H9 (cell line): Measurements from ENCODE around the gene DLG2. TPM values are rescaled to one million over a fixed set of nuclear protein-coding genes. Genes with fewer than 3 reads are reported as not detected.

Experiments
- DNase-seq: peaks from one replicate; pipeline ENCODE4 v3.0.0-alpha.2; 2017
- H2AFZ ChIP-seq: one replicate; pipeline ENCODE4 v1.6.1; 2013; ENCODE audit warnings: mild to moderate bottlenecking, low read length, control low read depth, moderate library complexity
- H2AK5ac ChIP-seq: 2 replicates; pipeline ENCODE4 v1.6.1; 2013; ENCODE audit warnings: low read length, control low read depth, mixed read lengths; ENCODE audit not compliant: insufficient read length
- H2BK120ac ChIP-seq: one replicate; pipeline ENCODE4 v1.6.1; 2013; ENCODE audit warnings: low read depth, mild to moderate bottlenecking, low read length, control low read depth, inconsistent platforms; ENCODE audit not compliant: poor library complexity, severe bottlenecking
- H2BK12ac ChIP-seq: 2 replicates; pipeline ENCODE4 v1.6.1; 2013; ENCODE audit warnings: low read length, control low read depth, mixed read lengths, low read depth; ENCODE audit not compliant: insufficient read length
- H2BK15ac ChIP-seq: 2 replicates; pipeline ENCODE4 v1.6.1; 2013; ENCODE audit warnings: low read depth, low read length, control low read depth
- H2BK20ac ChIP-seq: one replicate; pipeline ENCODE4 v1.6.1; 2013; ENCODE audit warnings: low read depth, mild to moderate bottlenecking, low read length, control low read depth, inconsistent platforms; ENCODE audit not compliant: poor library complexity, severe bottlenecking
- H2BK5ac ChIP-seq: 2 replicates; pipeline ENCODE4 v1.6.1; 2013; ENCODE audit warnings: low read length, control low read depth, mixed read lengths; ENCODE audit not compliant: insufficient read length
- H3K14ac ChIP-seq: 2 replicates; pipeline ENCODE4 v1.6.1; 2013; ENCODE audit warnings: low read length, control low read depth; ENCODE audit not compliant: insufficient read depth
- H3K18ac ChIP-seq: 2 replicates; pipeline ENCODE4 v1.6.1; 2013; ENCODE audit warnings: low read depth, mild to moderate bottlenecking, mixed read lengths, low read length, control low read depth; ENCODE audit not compliant: insufficient read length
- H3K23ac ChIP-seq: 2 replicates; pipeline ENCODE4 v1.6.1; 2013; ENCODE audit warnings: low read length, control low read depth, mixed read lengths, low read depth; ENCODE audit not compliant: insufficient read length
- H3K23me2 ChIP-seq: 2 replicates; pipeline ENCODE4 v1.6.1; 2013; ENCODE audit warnings: low read depth, mild to moderate bottlenecking, mixed read lengths, low read length, control low read depth; ENCODE audit not compliant: insufficient read length, poor library complexity, severe bottlenecking
- H3K27ac ChIP-seq: 2 replicates; pipeline ENCODE4 v1.5.1; 2013; ENCODE audit warnings: low read length, control low read depth, mixed read lengths, low read depth; ENCODE audit not compliant: insufficient read length
- H3K27me3 ChIP-seq: 2 replicates; pipeline ENCODE4 v1.6.1; 2013; ENCODE audit warnings: low read length, control low read depth, inconsistent platforms; ENCODE audit not compliant: insufficient read depth
- H3K4ac ChIP-seq: 2 replicates; pipeline ENCODE4 v1.6.1; 2013; ENCODE audit warnings: low read depth, mild to moderate bottlenecking, control low read depth, inconsistent platforms, low read length, moderate library complexity
- H3K4me1 ChIP-seq: 2 replicates; pipeline ENCODE4 v1.6.1; 2013; ENCODE audit warnings: low read length, control low read depth, inconsistent platforms; ENCODE audit not compliant: insufficient read depth
- H3K4me2 ChIP-seq: 2 replicates; pipeline ENCODE4 v1.6.1; 2013; ENCODE audit warnings: low read length, control low read depth, mixed read lengths; ENCODE audit not compliant: insufficient read length, insufficient read depth
- H3K56ac ChIP-seq: 2 replicates; pipeline ENCODE4 v1.6.1; 2013; ENCODE audit warnings: low read depth, mild to moderate bottlenecking, mixed read lengths, low read length, control low read depth; ENCODE audit not compliant: insufficient read length
- H3K79me1 ChIP-seq: 2 replicates; pipeline ENCODE4 v1.6.1; 2013; ENCODE audit warnings: low read depth, mild to moderate bottlenecking, moderate library complexity, low read length, control low read depth, inconsistent platforms; ENCODE audit not compliant: insufficient read depth, poor library complexity, severe bottlenecking
- H3K79me2 ChIP-seq: 2 replicates; pipeline ENCODE4 v1.6.1; 2013; ENCODE audit warnings: low read length, control low read depth, inconsistent platforms; ENCODE audit not compliant: insufficient read depth
- H3K9ac ChIP-seq: 2 replicates; pipeline ENCODE4 v1.6.1; 2013; ENCODE audit warnings: low read length, control low read depth, mixed read lengths; ENCODE audit not compliant: insufficient read length; ENCODE audit errors: extremely low read depth
- H3K9me3 ChIP-seq: one replicate; pipeline ENCODE4 v1.6.1; 2013; ENCODE audit warnings: low read depth, low read length, inconsistent platforms; ENCODE audit not compliant: control insufficient read depth
- H3T11ph ChIP-seq: one replicate; pipeline ENCODE4 v1.6.1; 2013; ENCODE audit warnings: mild to moderate bottlenecking, low read length, control low read depth, inconsistent platforms
- H4K20me1 ChIP-seq: one replicate; pipeline ENCODE4 v1.6.1; 2013; ENCODE audit not compliant: control insufficient read depth, insufficient read length, insufficient read depth
- H4K5ac ChIP-seq: 2 replicates; pipeline ENCODE4 v1.6.1; 2013; ENCODE audit warnings: low read depth, mild to moderate bottlenecking, mixed read lengths, low read length, control low read depth; ENCODE audit not compliant: insufficient read length
- H4K8ac ChIP-seq: replicated peaks from 2 replicates; pipeline ENCODE4 v1.6.1; 2013; ENCODE audit warnings: low read length, control low read depth, mixed read lengths, low read depth; ENCODE audit not compliant: insufficient read length
- H4K91ac ChIP-seq: 2 replicates; pipeline ENCODE4 v1.6.1; 2013; ENCODE audit warnings: low read depth, mild to moderate bottlenecking, moderate library complexity, mixed read lengths, low read length, control low read depth; ENCODE audit not compliant: insufficient read length
- H3K27ac Mint-ChIP-seq, 3 experiments: 2 replicates in 2 of 3; 3 replicates in 1 of 3; pipeline ENCODE4 v1.8.0; 2020 to 2021; ENCODE audit warnings: mixed read lengths in 3 of 3, mild to moderate bottlenecking in 1 of 3, moderate library complexity in 1 of 3
- H3K27me3 Mint-ChIP-seq: 2 replicates; pipeline ENCODE4 v1.8.0; 2021; ENCODE audit warnings: low read depth, mild to moderate bottlenecking, moderate library complexity, mixed read lengths
- H3K36me3 Mint-ChIP-seq, 3 experiments: 2 replicates in 2 of 3; 3 replicates in 1 of 3; pipeline ENCODE4 v1.8.0; 2020 to 2021; ENCODE audit warnings: low read depth in 3 of 3, mixed read lengths in 3 of 3; ENCODE audit not compliant: insufficient read depth in 1 of 3
- H3K4me1 Mint-ChIP-seq, 2 experiments: 2 replicates each; pipeline ENCODE4 v1.8.0; 2020; ENCODE audit warnings: mixed read lengths in 2 of 2
- H3K4me3 Mint-ChIP-seq, 2 experiments: 2 replicates in 1 of 2; 3 replicates in 1 of 2; pipeline ENCODE4 v1.8.0; 2020 to 2021; ENCODE audit warnings: mild to moderate bottlenecking in 2 of 2, mixed read lengths in 2 of 2, moderate library complexity in 1 of 2
- H3K9me3 Mint-ChIP-seq, 2 experiments: 2 replicates in 1 of 2; 3 replicates in 1 of 2; pipeline ENCODE4 v1.8.0; 2020; ENCODE audit warnings: mild to moderate bottlenecking in 2 of 2, mixed read lengths in 2 of 2, moderate library complexity in 1 of 2
- CTCF ChIP-seq: fragments of 200-600 bp; sonication (generic); conservative IDR thresholded peaks from 3 replicates; pipeline ENCODE4 v1.8.0; 2021; ENCODE audit warnings: antibody characterized with exemption, mild to moderate bottlenecking
- WGBS: extraction: QIAGEN DNeasy Blood & Tissue Kit; methylation state at CpG from one replicate; pipeline ENCODE4 v1.1.7; 2013; ENCODE audit warnings: missing lambda C conversion rate, low lambda C conversion rate, mixed read lengths; ENCODE audit not compliant: insufficient read length; ENCODE audit errors: extremely low coverage; 5-methylcytosine and 5-hydroxymethylcytosine counted together
- total RNA-seq: library from RNA; stranded (reverse); gene quantifications from 2 replicates; pipeline ENCODE4 v1.2.1, GENCODE V29; 2021

DLG2 gene
- total RNA-seq, 1 experiment from 2014 or later, result 8.0 TPM

GRCh38 chr11:84853841-84854497 lies 773.2 kb downstream of the DLG2 start:
- Mint-ChIP-seq H3K27ac (no peak overlapping the region), H3K4me1 (peaks cover 9 to 14% of the 10 kb centered on the region in 2 experiments; a peak in 3 of 4 replicates), H3K9me3 (no peaks in the 10 kb centered on the region), H3K36me3 (no peaks in the 10 kb centered on the region), H3K27me3 (no peaks in the 10 kb centered on the region), H3K4me3 (no peak overlapping the region)
- H4K91ac ChIP-seq, result no peak overlapping the region
- H3K9ac ChIP-seq, result no peak overlapping the region
- H3K18ac ChIP-seq, result no peak overlapping the region
- no peak overlapping the region for H2AFZ ChIP-seq
- no peak overlapping the region for H3T11ph ChIP-seq
- no peaks in the 10 kb centered on the region; the same call in 1 of the 2 replicates for H3K4me1 ChIP-seq
- no peak overlapping the region for H3K56ac ChIP-seq
- no peaks in the 10 kb centered on the region for H3K9me3 ChIP-seq
- H4K8ac ChIP-seq, result no peak overlapping the region
- DNase-seq, result no peak
- H3K14ac ChIP-seq, result no peak overlapping the region
- no peaks in the 10 kb centered on the region for H3K79me2 ChIP-seq
- WGBS, result no CpG with 5 or more reads among the region's 1 CpG
- no peaks in the 10 kb centered on the region for H4K20me1 ChIP-seq
- no peak overlapping the region for H2BK12ac ChIP-seq
- H3K23ac ChIP-seq, result no peak overlapping the region
- no peak overlapping the region for H3K4me2 ChIP-seq
- H3K23me2 ChIP-seq, result no peaks in the 10 kb centered on the region
- TF ChIP-seq CTCF, result no peak
- H3K4ac ChIP-seq, result no peak overlapping the region
- H3K79me1 ChIP-seq, result no peaks in the 10 kb centered on the region
- H2BK5ac ChIP-seq, result no peak overlapping the region
- no peak overlapping the region for H2AK5ac ChIP-seq
- H3K27ac ChIP-seq, result no peak overlapping the region
- no peak overlapping the region for H4K5ac ChIP-seq
- no peak overlapping the region for H2BK20ac ChIP-seq
- H3K27me3 ChIP-seq, result no peaks in the 10 kb centered on the region
- no peak overlapping the region for H2BK15ac ChIP-seq
- H2BK120ac ChIP-seq, result no peak overlapping the region
